KOPT-K1 (cell line): ENCODE results near the gene PTBP1.
"Not testable (repeated sequence)": the region's sequence is repeated elsewhere in the genome, so short reads cannot be mapped to it uniquely, and the experiment has no call there.

Experiments
- H3K27ac ChIP-seq: fragments of 200-600 bp; sonication (generic); 2 replicates; pipeline ENCODE4 v1.5.1; 2016; ENCODE audit warnings: antibody characterized with exemption, mild to moderate bottlenecking, low read depth, low read length; ENCODE audit not compliant: poor library complexity, severe bottlenecking
- H3K36me3 ChIP-seq: fragments of 200-600 bp; sonication (generic); 2 replicates; pipeline ENCODE4 v1.5.1; 2017; ENCODE audit warnings: antibody characterized with exemption, mild to moderate bottlenecking, low read length, moderate library complexity; ENCODE audit not compliant: insufficient read depth
- H3K9me3 ChIP-seq: fragments of 200-600 bp; sonication (generic); 2 replicates; pipeline ENCODE4 v1.5.1; 2017; ENCODE audit warnings: antibody characterized with exemption, low read length, mild to moderate bottlenecking; ENCODE audit not compliant: insufficient read depth, poor library complexity, severe bottlenecking

PTBP1 gene

GRCh38 chr19:810077-810855 lies 13.0 kb downstream of the PTBP1 start:
- Histone ChIP-seq H3K9me3 (no peaks in the 10 kb centered on the region), H3K36me3 (peaks cover 90% of the 10 kb centered on the region), H3K27ac (no peak overlapping the region)

GRCh38 chr19:810883-811489 lies 13.7 kb downstream of the PTBP1 start:
- Histone ChIP-seq H3K36me3 (peaks cover 87% of the 10 kb centered on the region), H3K9me3 (no peaks in the 10 kb centered on the region), H3K27ac (no peak overlapping the region)

DNA sequence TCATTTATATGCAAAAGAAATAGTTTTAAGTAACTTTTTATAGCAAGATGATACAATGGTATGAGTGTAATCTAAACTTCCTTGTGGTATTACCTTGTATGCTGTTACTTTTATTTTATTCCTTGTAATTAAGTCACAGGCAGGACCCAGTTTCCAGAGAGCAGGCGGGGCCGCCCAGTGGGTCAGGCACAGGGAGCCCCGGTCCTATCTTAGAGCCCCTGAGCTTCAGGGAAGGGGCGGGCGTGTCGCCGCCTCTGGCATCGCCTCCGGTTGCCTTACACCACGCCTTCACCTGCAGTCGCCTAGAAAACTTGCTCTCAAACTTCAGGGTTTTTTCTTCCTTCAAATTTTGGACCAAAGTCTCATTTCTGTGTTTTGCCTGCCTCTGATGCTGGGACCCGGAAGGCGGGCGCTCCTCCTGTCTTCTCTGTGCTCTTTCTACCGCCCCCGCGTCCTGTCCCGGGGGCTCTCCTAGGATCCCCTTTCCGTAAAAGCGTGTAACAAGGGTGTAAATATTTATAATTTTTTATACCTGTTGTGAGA lies 14.3 kb downstream of the PTBP1 start:
- Histone ChIP-seq H3K36me3 (peaks cover 87% of the 10 kb centered on the region), H3K27ac (no peak overlapping the region), H3K9me3 (no peaks in the 10 kb centered on the region)

GRCh38 chr19:812049-812746 lies 14.9 kb downstream of the PTBP1 start:
- no peaks in the 10 kb centered on the region for H3K9me3 ChIP-seq
- no peak overlapping the region for H3K27ac ChIP-seq
- peaks cover 82% of the 10 kb centered on the region for H3K36me3 ChIP-seq

GRCh38 chr19:812747-813218 lies 15.5 kb downstream of the PTBP1 start:
- Histone ChIP-seq H3K27ac (no peak overlapping the region), H3K9me3 (no peaks in the 10 kb centered on the region), H3K36me3 (peaks cover 76% of the 10 kb centered on the region)

GRCh38 chr19:813219-814151 lies 16.2 kb downstream of the PTBP1 start:
- peaks cover 69% of the 10 kb centered on the region for H3K36me3 ChIP-seq
- H3K9me3 ChIP-seq: no peaks in the 10 kb centered on the region

GRCh38 chr19:814152-815078 lies 17.2 kb downstream of the PTBP1 start:
- no peaks in the 10 kb centered on the region for H3K9me3 ChIP-seq

More at GRCh38 chr19:813219-814151, 16.2 kb downstream of the PTBP1 start:
- no peak overlapping the region for H3K27ac ChIP-seq

DNA sequence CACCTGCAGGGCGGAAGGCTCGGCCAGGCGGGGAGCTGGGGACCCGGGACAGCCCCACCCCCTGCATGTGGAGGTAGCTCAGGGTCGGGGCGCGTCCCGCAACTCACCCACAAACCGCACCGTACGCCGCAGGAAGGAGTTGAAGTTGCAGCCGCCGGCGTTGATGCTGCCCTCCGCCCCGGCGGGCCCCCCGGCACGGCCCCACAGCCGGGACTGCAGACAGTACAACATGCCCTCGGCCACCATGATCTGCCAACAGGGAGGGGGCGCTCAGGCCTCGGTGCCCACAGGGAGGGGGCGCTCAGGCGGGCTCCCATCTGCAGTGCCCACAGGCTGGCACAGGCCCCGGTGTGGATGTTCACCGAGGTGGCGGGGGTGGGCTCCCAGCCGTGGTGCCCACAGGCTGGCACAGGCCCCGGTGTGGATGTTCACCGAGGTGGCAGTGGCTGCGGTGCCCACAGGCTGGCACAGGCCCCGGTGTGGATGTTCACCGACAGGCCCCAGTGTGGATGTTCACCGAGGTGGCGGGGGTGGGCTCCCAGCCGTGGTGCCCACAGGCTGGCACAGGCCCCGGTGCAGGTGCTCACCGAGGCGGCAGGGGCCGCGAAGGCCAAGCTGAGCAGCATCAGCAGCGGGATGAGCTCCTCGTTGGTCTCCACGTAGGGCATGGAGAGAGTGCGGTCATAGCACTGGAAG lies 18.0 kb downstream of the PTBP1 start:
- H3K36me3 ChIP-seq: peaks cover 52% of the 10 kb centered on the region

More at GRCh38 chr19:814152-815078, 17.2 kb downstream of the PTBP1 start:
- no peak overlapping the region for H3K27ac ChIP-seq
- H3K36me3 ChIP-seq: peaks cover 60% of the 10 kb centered on the region

DNA sequence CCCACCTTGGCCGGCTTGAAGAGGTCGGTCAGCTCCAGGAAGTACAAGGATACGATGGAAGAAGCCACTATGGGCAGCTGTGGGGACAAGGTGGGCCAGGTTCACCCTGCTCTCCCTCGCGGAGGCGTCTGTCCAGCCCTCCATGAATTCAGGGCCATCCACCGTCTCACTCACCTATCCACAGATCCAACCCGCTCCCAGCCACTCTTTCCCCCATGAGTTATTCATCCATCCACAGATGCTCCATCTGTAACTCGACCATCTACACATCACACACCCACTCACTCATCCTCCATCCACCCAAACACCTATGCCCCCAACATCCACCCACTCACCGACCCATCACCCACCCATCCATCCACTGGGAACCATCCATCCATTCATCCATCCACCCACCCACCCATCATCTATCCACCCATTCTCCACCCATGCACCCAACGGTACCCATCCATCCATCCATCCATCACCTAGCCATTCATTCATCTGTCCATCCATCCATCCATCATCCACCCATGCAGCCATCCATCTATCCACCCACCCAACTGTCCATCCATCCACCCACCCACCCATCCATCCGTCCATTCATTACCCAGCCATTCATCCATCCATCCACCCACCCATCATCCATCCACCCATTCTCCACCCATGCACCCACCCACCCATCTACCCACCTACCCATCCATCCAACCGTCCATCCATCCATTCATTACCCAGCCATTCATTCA lies 18.7 kb downstream of the PTBP1 start:
- H3K36me3 ChIP-seq: peaks cover 45% of the 10 kb centered on the region
- H3K9me3 ChIP-seq: no peaks in the 10 kb centered on the region
- H3K27ac ChIP-seq: no peak overlapping the region

More for the DNA sequence above, 18.0 kb downstream of the PTBP1 start:
- no peak overlapping the region for H3K27ac ChIP-seq
- H3K9me3 ChIP-seq: no peaks in the 10 kb centered on the region

DNA sequence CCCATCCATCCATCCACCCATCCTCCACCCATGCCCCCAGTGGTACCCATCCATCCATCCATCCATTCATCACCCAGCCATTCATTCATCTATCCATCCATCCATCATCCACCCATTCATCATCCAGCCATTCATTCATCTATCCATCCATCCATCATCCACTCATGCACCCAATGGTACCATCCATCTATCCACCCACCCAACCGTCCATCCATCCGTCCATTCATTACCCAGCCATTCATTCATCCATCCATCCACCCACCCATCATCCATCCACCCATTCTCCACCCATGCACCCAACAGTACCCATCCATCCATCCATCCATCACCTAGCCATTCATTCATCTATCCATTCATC lies 19.2 kb downstream of the PTBP1 start:
- peaks cover 39% of the 10 kb centered on the region for H3K36me3 ChIP-seq
- H3K9me3 ChIP-seq: no peaks in the 10 kb centered on the region
- no peak overlapping the region for H3K27ac ChIP-seq

DNA sequence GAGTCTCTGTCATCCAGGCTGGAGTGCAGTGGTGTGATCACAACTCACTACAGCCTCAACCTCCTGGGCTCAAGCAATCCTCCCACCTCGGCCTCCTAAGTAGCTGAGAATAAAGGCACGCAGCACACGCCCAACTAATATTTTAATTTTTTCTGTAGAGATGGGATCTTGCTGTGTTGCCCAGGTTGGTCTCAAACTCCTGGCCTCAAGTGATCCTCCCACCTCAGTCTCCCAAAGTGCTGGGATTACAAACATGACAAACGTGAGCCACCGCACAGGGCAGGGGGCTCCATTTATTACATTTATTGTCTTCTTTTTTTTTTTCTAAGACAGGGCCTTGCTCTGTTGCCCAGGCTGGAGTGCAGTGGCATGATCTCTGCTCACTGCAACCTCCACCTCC lies 23.0 kb downstream of the PTBP1 start:
- H3K9me3 ChIP-seq, H3K27ac ChIP-seq: not testable (repeated sequence)
- peaks cover 12% of the 10 kb centered on the region; the same call in 1 of the 2 replicates for H3K36me3 ChIP-seq

DNA sequence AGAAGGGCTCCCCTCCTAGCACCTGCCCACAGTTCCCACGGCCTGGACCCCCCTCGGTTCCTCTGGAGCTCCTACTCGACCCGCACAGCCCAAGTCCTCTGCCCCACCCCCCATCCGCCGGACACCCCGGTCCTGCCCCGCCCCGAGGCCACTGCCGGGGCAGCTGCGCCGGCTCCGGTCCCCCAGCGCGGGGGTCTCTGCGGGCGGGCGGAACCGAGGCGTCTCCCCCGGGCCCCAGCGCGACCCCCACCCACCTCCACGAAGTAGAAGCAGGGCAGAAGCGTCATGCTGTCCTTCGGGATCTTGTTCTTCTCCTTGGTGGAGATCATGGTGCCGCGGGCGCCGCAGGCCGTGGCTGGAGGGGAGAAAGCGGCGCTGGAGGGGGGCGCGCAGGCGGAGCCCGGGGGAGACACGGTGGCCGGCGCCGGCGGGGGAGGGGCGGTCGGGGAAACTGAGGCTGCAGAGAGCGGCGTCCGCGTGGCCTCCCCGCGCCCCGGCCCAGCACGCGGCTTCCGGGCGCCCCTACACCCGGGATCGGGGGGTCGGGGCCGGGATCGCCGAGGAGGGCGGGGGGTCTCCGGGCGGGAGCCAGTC lies 24.1 kb downstream of the PTBP1 start:
- H3K9me3 ChIP-seq: no peaks in the 10 kb centered on the region
- peaks cover 4% of the 10 kb centered on the region; the same call in 1 of the 2 replicates for H3K36me3 ChIP-seq
- H3K27ac ChIP-seq: no peak overlapping the region
